ENCODE measurements around the gene SULT2A1. TPM values are rescaled to one million over a fixed set of nuclear protein-coding genes. Genes with fewer than 3 reads are reported as not detected.

Gene SULT2A1, protein sequence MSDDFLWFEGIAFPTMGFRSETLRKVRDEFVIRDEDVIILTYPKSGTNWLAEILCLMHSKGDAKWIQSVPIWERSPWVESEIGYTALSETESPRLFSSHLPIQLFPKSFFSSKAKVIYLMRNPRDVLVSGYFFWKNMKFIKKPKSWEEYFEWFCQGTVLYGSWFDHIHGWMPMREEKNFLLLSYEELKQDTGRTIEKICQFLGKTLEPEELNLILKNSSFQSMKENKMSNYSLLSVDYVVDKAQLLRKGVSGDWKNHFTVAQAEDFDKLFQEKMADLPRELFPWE
- 0.06 TPM in 2 of 5 replicates, not detected in the others for total RNA-seq (2022; extraction: Qiagen RNA extraction)

DNA sequence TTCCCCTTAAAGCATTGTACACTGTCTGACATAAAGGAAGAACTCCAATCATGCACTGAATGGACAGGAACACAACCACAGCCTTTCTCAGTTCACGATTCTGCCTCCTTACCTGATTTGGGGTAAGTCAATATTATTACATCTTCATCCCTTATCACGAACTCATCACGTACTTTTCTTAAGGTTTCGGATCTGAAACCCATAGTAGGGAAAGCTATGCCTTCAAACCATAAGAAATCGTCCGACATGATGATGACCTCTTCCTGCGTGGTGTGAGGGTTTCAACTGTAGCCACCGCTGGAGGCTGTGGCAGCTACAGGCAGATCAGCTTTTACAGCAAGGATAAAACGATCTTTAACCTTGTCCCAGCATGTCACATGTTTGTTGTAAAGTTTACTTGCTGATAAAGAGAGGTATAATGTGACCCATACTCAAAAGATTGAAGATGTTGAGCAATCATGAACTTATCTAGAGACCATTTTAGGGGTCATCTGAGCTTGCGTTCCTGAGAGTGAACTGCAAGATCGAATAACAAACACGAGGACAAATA lies at the start of gene SULT2A1:
Gene SULT2A1, minus strand, starts transcription at position 306 of the 550 bp plus-strand sequence. Its CDS starts 58 bp downstream, at position 248.

GRCh38 chr19:47858646-47859285 lies 27.3 kb downstream of the SULT2A1 start, which contains the start of gene TPRX2:
TSS of gene TPRX2 (plus strand) at chr19:47859235. CDS start at chr19:47859247, 12 bp downstream.

DNA sequence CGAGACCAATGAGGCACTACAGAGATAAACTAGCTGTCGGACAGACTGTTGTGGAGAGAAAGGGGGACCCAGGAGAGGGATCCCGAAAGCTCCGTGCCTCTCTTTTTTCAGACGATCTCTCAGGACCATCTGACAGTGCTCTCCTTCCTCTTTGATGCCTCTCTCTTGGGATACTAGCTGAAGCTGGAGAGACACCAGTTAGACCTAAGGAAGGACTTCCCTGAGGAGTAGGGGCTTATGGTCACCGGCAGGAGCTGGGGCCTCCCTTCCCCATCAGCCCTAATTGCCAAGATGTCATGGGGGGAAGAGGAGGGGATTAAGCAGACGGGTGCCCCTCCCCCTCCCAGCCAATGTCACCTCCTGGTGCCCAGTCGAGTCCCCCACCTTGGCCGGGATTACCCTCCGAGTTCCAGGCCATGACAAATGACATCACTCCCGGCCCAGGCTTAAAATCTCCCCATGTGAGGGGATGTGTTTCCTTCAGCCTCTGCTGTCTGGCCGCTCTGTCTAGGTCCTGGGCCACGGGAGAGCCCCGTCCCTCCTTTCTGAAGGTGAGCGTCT lies 64.6 kb downstream of the SULT2A1 start, which contains the start of gene CRX:
Gene CRX, plus strand, starts transcription at position 478 of the 561 bp plus-strand sequence. CDS start 12,507 bp downstream, outside the sequence.

Other genes starting within 250 kb of the SULT2A1 start
- 124 to 156 TPM (median 148 TPM) in 5 replicates for gene EHD2, start 172.9 kb downstream of the SULT2A1 start, total RNA-seq (2022; extraction: Qiagen RNA extraction)
- gene NOP53, start 140.8 kb downstream of the SULT2A1 start, total RNA-seq (2022; extraction: Qiagen RNA extraction): 235 to 317 TPM (median 251 TPM) in 5 replicates
- 105 to 169 TPM (median 160 TPM) in 5 replicates for gene SELENOW, start 107.6 kb downstream of the SULT2A1 start, total RNA-seq (2022; extraction: Qiagen RNA extraction)
- gene TPRX1, start 81.8 kb downstream of the SULT2A1 start, total RNA-seq (2022; extraction: Qiagen RNA extraction): not detected in 5 replicates
- not detected in 5 replicates for gene CRX, start 64.4 kb downstream of the SULT2A1 start, total RNA-seq (2022; extraction: Qiagen RNA extraction)
- gene TPRX2, start 27.1 kb downstream of the SULT2A1 start, total RNA-seq (2022; extraction: Qiagen RNA extraction): not detected in 5 replicates
- not detected in 5 replicates for gene BSPH1, start 105.9 kb upstream of the SULT2A1 start, total RNA-seq (2022; extraction: Qiagen RNA extraction)
- gene ELSPBP1, start 108.3 kb upstream of the SULT2A1 start, total RNA-seq (2022; extraction: Qiagen RNA extraction): not detected in 5 replicates
- not detected in 5 replicates for gene CABP5, start 157.8 kb upstream of the SULT2A1 start, total RNA-seq (2022; extraction: Qiagen RNA extraction)
- 8.4 to 15.3 TPM (median 10.8 TPM) in 5 replicates for gene PLA2G4C, start 224.5 kb upstream of the SULT2A1 start, total RNA-seq (2022; extraction: Qiagen RNA extraction)

All from A549 treated with AZD2906 at 1 μM for 4 hours (cell line).